GM12801 (cell line): ENCODE results near the gene MIER2.

Source experiments
- TF ChIP-seq, protein P1 (sequence below): IDR thresholded peaks from one replicate; pipeline ENCODE4 v1.5.1; 2011; ENCODE audit warnings: control low read depth; ENCODE audit not compliant: insufficient read length; ENCODE audit errors: extremely low read depth

MIER2 gene

GRCh38 chr19:282501-282900, 62.1 kb downstream of the MIER2 start:
- TF ChIP-seq, protein P1, sequence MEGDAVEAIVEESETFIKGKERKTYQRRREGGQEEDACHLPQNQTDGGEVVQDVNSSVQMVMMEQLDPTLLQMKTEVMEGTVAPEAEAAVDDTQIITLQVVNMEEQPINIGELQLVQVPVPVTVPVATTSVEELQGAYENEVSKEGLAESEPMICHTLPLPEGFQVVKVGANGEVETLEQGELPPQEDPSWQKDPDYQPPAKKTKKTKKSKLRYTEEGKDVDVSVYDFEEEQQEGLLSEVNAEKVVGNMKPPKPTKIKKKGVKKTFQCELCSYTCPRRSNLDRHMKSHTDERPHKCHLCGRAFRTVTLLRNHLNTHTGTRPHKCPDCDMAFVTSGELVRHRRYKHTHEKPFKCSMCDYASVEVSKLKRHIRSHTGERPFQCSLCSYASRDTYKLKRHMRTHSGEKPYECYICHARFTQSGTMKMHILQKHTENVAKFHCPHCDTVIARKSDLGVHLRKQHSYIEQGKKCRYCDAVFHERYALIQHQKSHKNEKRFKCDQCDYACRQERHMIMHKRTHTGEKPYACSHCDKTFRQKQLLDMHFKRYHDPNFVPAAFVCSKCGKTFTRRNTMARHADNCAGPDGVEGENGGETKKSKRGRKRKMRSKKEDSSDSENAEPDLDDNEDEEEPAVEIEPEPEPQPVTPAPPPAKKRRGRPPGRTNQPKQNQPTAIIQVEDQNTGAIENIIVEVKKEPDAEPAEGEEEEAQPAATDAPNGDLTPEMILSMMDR, result no peak

- TF ChIP-seq, protein P1, result no peak
Measured at GRCh38 chr19:281992-282391, 62.6 kb downstream of the MIER2 start.

DNA sequence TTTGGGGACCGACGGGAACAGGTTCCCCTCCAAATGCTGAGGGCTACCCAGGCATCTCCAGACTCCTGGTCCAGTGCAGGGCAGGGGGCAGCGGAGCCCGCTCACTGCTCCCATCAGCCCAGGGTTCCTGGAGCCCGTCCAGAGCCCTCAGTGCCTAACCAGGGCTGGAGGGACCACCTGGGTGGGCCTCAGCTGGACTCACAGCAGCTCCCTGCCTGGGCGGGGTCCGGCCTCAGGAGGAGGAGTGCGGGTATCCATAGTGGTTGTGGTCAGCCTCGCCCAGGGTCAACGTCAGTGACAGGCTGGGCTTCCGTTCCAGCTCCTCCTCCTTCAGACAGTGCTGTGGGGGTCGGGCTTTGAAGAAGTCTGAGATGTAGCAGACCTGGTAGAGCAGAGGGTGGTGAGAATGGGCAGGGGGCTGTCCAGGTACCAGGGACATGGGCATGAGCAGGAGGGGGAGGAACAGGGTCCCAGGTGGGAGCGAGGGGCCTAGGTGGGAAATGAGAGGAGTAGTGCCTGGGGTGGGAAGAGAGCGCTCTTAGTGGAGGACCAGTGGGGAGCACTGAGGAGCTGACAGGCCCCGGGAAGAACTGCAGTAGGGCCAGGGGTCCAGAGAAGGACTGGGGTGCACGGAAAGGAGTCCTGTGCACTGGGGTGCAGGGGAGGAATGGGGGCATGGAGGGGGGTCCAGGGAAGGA, 63.3 kb downstream of the MIER2 start:
- TF ChIP-seq, protein P1, result no peak

- TF ChIP-seq, protein P1, result no peak
Measured at GRCh38 chr19:280541-281009, 64.0 kb downstream of the MIER2 start.

GRCh38 chr19:279656-280055, 64.9 kb downstream of the MIER2 start:
- TF ChIP-seq, protein P1, result no peak

- TF ChIP-seq, protein P1, result no peak
Measured at GRCh38 chr19:279231-279630, 65.4 kb downstream of the MIER2 start.

DNA sequence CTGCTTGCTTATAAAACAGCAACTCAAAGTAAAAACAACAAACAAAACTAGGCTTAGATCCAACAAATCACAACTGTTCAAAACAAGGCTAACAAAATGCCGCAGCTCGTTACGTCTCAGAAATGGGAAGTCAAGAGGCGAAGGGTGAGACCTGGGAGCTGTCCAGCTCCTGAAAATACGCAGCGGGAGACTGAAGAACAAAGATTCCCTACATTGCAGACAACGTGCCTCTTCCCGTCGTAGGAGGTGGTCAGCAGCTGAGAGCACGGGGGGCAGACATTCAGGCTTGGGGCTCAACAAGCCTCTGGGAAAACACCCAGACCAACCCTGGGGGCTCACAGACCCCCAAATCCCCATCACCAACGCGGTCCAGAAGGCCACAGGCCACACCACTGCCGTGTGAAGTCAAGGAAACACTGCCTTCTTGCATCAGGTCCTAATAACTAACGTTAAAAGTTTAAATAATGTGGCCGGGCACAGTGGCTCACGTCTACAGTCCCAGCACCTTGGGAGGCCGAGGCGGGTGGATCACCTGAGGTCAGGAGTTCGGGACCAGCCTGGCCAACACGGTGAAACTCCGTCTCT, 66.9 kb downstream of the MIER2 start:
- TF ChIP-seq, protein P1, result no peak
